Activated naive CD4-positive, alpha-beta T cell treated with anti-CD3 and anti-CD28 coated beads for 36 hours (primary cell): Measurements from ENCODE around the gene GID4. TPM values are rescaled to one million over a fixed set of nuclear protein-coding genes. Genes with fewer than 3 reads are reported as not detected.

Source experiments
- CTCF ChIA-PET: fragments of 350-600 bp; sonication (Branson Sonifier 250); formaldehyde crosslinking; loops from one replicate; lab custom pipeline; 2021; ENCODE audit warnings: antibody characterized with exemption; lab: Charles Lee
- DNase-seq: peaks from one replicate; pipeline ENCODE4 v3.0.0-alpha.2; 2020
- H3K27ac Mint-ChIP-seq: one replicate; pipeline ENCODE4 v1.8.0; 2021; ENCODE audit warnings: mild to moderate bottlenecking, mixed read lengths
- H3K27me3 Mint-ChIP-seq: one replicate; pipeline ENCODE4 v1.8.0; 2021; ENCODE audit warnings: low read depth, mixed read lengths
- H3K36me3 Mint-ChIP-seq: one replicate; pipeline ENCODE4 v1.8.0; 2021; ENCODE audit warnings: low read depth, mixed read lengths
- H3K4me1 Mint-ChIP-seq: one replicate; pipeline ENCODE4 v1.8.0; 2021; ENCODE audit warnings: low read depth, mixed read lengths
- H3K4me3 Mint-ChIP-seq: one replicate; pipeline ENCODE4 v1.8.0; 2021; ENCODE audit warnings: mild to moderate bottlenecking, moderate library complexity, mixed read lengths
- H3K9me3 Mint-ChIP-seq: one replicate; pipeline ENCODE4 v1.8.0; 2021; ENCODE audit warnings: mixed read lengths
- intact Hi-C: fragments of 100-400 bp; cut with micrococcal nuclease; formaldehyde crosslinking; loops from one replicate; pipeline ENCODE4 v1.15.1; 2023
- total RNA-seq, 2 experiments: library from RNA; stranded (reverse); gene quantifications; one replicate each; pipeline ENCODE4 v1.2.3, GENCODE V29; 2021

GID4 gene
- total RNA-seq, 2 experiments from 2014 or later = 5.2 to 6.0 TPM

DNA sequence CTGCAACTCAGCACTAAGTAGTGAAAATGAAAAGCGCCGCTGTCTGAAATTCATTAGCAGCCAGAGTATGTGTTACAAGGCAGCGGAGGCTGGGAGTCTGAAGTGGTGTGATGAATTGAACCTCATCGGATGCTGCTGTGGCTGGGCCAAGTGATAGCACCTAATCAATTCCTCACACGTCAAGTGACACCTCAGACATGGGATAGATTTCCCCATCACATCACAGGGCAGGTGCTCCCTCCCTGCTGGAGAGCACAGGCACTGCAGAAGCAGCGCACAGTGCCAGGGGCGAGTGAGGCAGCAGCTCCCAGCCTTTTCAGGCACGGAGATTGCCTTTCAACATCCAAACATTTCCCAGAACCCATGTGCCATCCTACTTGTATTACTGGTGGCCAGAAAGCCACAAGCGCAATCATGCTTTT is 34.3 kb upstream of the GID4 start:
- Mint-ChIP-seq H3K9me3 (no peaks in the 10 kb centered on the region), H3K27me3 (no peaks in the 10 kb centered on the region), H3K4me1 (no peaks in the 10 kb centered on the region), H3K27ac (no peak overlapping the region), H3K36me3 (peaks cover 4% of the 10 kb centered on the region), H3K4me3 (no peak overlapping the region)
- CTCF ChIA-PET = no interaction called here
- DNase-seq = no peak
- intact Hi-C loops = no loop called here

DNA sequence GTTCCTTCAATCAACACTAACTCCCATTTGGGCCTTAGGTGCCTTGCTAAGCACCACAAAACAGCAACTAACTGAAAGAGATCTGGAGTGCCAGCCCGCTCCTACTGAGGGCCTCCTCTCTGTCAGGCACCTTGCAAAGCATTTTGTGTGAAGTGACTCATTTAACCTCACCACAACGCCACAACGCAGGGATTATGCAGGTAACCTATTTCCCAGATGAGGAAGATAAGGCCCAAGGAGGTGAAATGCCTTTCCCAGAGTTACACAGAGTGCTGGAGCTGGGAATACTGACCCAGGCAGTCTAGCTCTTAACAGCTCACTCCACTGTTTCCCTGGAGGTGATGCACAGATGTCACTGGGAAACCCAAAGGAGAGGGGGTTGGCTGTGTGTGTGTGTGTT is 33.7 kb upstream of the GID4 start:
- Mint-ChIP-seq H3K36me3 (peaks cover 7% of the 10 kb centered on the region), H3K4me3 (no peak overlapping the region)
- CTCF ChIA-PET = no interaction called here

DNA sequence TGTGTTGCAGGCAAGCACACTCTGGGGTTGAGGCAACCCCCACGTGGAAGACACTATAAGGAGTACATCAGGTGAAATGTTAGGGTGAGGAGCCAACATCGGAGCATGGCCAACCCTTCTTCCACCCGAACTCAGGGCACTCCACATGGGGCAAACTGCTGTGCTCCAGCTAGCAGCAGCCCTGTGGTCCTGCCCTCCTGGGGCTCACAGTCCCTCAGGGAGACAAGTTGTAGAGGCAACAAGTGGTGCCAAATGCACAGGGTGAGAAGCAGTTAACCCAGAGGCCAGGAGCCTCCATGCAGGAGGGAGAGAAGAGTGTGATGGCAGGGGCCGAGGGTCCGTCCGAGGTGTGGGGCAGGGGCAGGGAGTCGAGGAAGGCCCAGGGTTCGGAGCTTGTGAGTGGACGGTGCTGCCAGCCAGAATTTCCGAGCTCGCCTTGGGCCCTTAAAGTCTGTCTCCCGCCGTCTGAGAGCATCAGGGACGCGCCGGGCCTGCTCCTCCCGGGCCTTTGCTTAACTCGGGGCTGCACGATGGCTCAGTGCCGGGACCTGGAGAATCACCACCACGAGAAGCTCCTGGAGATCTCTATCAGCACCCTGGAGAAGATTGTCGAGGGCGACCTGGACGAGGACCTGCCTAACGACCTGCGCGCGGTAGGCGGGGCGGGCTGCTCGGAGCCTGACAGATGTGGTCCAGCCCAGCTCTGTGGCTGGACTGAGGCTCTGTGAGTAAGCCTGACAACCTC is 32.5 kb upstream of the GID4 start:
- Mint-ChIP-seq H3K4me1 (no peaks in the 10 kb centered on the region), H3K4me3 (no peak overlapping the region), H3K27me3 (no peaks in the 10 kb centered on the region), H3K36me3 (peaks cover 7% of the 10 kb centered on the region), H3K27ac (no peak overlapping the region), H3K9me3 (no peaks in the 10 kb centered on the region)
- DNase-seq = no peak
- CTCF ChIA-PET = interaction anchor here (0.5 kb wide), 1 partner anchor 736 kb away, joined by 3 read pairs; no protein-coding TSS in a partner anchor
- intact Hi-C loops = no loop called here

More for the DNA sequence above, 33.7 kb upstream of the GID4 start:
- H3K9me3 Mint-ChIP-seq = no peaks in the 10 kb centered on the region
- H3K4me1 Mint-ChIP-seq = no peaks in the 10 kb centered on the region
- intact Hi-C loops = no loop called here
- H3K27me3 Mint-ChIP-seq = no peaks in the 10 kb centered on the region
- no peak overlapping the region for H3K27ac Mint-ChIP-seq
- DNase-seq = no peak

DNA sequence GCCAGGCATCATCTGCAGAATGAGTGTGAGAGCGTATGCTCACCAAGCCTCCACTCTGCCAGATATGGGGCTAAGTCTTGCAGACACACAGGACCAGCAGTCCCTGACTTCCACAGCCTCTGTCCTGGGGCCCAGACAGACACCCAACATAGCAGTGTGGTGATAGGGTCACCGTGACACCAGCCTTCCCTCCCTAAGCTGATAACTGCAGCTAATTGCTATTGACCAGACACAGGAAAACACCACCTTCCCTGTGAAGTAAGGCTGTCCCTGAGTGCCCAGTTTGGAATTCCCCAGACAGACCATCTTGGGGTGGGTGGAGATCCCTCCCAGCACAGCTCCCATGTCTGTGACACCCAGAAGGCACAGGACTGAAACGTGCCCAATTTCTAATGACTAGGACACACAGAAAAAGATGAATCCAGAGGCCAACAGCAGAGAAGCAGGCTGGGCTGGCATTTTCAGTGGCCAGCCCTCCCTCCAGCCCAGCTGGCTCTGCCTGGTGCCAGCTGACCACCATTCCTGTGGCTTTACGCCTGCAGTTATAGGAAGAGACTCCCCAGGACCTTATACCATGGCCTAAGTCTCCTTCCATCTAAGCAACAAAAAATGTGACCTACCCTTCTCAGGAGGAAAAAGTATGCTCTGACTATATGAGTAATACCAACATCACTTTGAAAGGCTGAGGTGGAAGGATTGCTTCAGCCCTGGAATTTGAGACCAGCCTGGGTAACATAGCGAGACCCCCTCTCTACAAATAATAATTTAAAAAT is 30.5 kb upstream of the GID4 start:
- intact Hi-C loops = no loop called here
- DNase-seq = no peak
- H3K4me1 Mint-ChIP-seq = no peaks in the 10 kb centered on the region
- no peaks in the 10 kb centered on the region for H3K9me3 Mint-ChIP-seq
- H3K27me3 Mint-ChIP-seq = no peaks in the 10 kb centered on the region
- H3K27ac Mint-ChIP-seq = no peak overlapping the region
- CTCF ChIA-PET = no interaction called here
- H3K36me3 Mint-ChIP-seq = peaks cover 8% of the 10 kb centered on the region
- no peak overlapping the region for H3K4me3 Mint-ChIP-seq

DNA sequence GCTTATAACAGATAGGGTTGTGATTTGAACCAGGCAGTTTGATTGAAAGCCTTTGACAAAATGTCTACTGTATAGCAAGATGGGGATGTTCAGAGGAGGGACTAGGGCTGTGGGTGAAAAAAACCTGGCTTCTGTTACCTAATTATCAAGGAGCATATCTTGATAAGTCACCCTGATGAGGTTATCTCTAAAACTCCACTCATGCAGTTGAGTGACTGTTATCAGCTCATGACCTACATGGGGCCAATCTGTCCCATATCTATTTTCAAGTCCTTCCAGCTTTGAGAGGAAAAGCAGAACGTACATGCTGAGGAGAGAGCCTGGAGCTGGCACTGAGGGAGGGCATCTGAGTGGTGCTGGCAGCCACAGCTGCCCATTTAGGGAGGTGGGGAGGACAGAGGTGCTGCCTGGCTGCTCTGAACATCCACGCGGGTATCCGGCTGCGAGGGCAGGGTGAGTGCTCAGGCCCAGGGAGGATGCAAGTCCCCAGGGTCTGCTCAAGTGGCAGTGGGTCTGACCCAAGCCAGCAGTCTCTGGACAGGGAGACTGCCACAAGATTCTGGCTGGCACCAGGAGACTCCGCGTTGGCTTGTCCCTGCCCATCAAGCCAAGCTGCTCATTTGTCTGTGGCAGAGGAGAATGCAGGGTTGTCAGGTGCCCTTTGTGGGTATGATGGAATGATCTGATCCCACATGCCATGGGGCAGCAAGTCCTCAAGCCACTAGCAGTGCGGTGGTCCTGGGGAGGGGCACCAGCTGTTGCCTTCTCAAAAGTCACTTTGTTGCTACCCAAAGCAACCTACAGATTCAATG is 29.4 kb upstream of the GID4 start:
- no peaks in the 10 kb centered on the region for H3K9me3 Mint-ChIP-seq
- DNase-seq = no peak
- H3K27ac Mint-ChIP-seq = no peak overlapping the region
- intact Hi-C loops = no loop called here
- H3K4me1 Mint-ChIP-seq = no peaks in the 10 kb centered on the region
- no peak overlapping the region for H3K4me3 Mint-ChIP-seq
- CTCF ChIA-PET = interaction anchor here (0.6 kb wide), 1 partner anchor 83 kb away, joined by 4 read pairs; no protein-coding TSS in a partner anchor
- H3K36me3 Mint-ChIP-seq = peaks cover 8% of the 10 kb centered on the region
- no peaks in the 10 kb centered on the region for H3K27me3 Mint-ChIP-seq

DNA sequence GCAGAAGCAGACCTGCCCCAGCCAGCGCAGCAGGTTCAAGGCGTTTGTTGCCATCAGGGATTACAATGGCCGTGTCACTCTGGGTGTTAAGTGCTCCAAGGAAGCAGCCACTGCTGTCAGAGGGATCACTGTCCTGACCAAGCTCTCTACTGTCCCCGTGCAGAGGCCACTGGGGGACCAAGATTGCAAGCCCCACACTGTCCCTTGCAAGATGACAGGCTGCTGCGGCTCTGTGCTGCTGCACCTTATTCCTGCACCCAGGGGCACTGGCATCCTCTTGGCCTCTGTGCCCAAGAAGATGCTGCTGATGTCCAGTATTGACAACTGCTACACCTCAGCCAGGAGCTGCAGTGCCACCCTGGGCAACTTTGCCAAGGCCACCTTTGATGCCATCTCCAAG is 27.9 kb upstream of the GID4 start:
- CTCF ChIA-PET = no interaction called here
- Mint-ChIP-seq H3K36me3 (peaks cover 11% of the 10 kb centered on the region), H3K27ac (no peak overlapping the region), H3K27me3 (no peaks in the 10 kb centered on the region), H3K4me3 (no peak overlapping the region), H3K9me3 (no peaks in the 10 kb centered on the region), H3K4me1 (no peaks in the 10 kb centered on the region)
- no peak for DNase-seq
- intact Hi-C loops = no loop called here

DNA sequence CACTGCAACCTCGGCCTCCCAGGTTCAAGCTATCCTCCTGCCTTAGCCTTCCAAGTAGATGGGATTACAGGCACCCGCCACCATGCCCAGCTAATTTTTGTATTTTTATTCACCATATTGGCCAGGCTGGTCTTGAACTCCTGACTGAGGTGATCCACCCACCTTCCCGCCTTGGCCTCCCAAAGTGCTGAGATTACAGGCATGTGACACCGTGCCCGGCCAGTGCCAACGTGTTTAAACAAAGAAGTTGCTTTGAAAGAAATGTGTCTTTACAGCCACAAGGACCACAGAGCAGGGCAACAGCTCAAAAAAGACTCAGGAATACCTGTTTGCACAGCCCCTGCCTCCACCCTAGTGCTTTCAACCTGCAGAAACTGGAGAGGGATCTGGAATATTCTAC is 25.2 kb upstream of the GID4 start:
- Mint-ChIP-seq H3K27ac (no peak overlapping the region), H3K4me3 (no peak overlapping the region), H3K27me3 (no peaks in the 10 kb centered on the region), H3K36me3 (peaks cover 12% of the 10 kb centered on the region), H3K4me1 (no peaks in the 10 kb centered on the region), H3K9me3 (no peaks in the 10 kb centered on the region)
- DNase-seq = no peak
- intact Hi-C loops = no loop called here
- CTCF ChIA-PET = interaction anchor here (0.6 to 1.1 kb wide), 2 partner anchors 19 to 29 kb away, joined by 3 to 6 read pairs; no protein-coding TSS in a partner anchor

DNA sequence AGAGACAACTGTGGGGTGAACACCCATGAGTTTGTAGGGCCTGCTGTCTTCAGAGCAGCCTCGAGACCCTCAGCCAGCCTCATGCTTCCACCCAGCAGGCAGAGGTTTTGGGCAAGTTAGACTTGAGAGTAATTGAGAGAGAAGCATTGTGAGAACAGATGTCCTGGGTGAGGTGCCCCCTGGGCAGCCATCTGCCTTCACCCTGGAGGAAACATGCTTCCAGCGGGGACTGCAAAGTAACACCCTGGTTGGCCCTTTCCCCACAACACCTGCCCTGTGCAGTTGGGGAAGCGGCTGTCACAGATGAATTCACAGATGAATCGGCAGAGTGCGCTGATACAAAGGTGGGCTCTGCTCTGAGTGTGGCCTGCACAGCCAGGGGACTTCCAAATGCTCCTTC is 23.6 kb upstream of the GID4 start:
- Mint-ChIP-seq H3K36me3 (peaks cover 9% of the 10 kb centered on the region), H3K9me3 (no peaks in the 10 kb centered on the region), H3K27me3 (no peaks in the 10 kb centered on the region), H3K4me3 (no peak overlapping the region), H3K27ac (no peak overlapping the region), H3K4me1 (no peaks in the 10 kb centered on the region)
- CTCF ChIA-PET = interaction anchor here (1.0 kb wide), 1 partner anchor 10 kb away, joined by 4 read pairs; no protein-coding TSS in a partner anchor
- DNase-seq = no peak
- intact Hi-C loops = no loop called here

DNA sequence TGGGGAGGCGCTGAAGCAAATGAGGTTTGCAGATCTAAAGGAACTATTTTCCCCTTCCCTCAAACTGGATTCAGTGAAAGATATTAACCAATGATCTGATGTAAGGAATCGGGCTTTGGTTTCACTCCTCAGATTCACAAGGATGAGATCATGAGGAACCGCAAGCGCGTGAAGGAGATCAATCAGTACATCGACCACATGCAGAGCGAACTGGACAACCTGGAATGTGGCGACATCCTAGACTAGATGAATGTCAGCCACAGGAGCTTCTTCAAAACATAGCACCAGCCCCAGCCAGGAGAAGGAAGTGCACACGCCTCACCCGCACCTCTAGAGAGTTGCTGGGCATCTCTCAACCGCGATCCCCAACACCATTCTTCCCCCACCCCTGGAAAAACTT is 22.8 kb upstream of the GID4 start:
- H3K27ac Mint-ChIP-seq = no peak overlapping the region
- CTCF ChIA-PET = interaction anchor here (1.0 kb wide), 1 partner anchor 9 kb away, joined by 4 read pairs; no protein-coding TSS in a partner anchor
- H3K4me3 Mint-ChIP-seq = no peak overlapping the region
- intact Hi-C loops = no loop called here
- H3K4me1 Mint-ChIP-seq = no peaks in the 10 kb centered on the region
- no peak for DNase-seq
- H3K9me3 Mint-ChIP-seq = no peaks in the 10 kb centered on the region
- no peaks in the 10 kb centered on the region for H3K27me3 Mint-ChIP-seq
- H3K36me3 Mint-ChIP-seq = peaks cover 12% of the 10 kb centered on the region

DNA sequence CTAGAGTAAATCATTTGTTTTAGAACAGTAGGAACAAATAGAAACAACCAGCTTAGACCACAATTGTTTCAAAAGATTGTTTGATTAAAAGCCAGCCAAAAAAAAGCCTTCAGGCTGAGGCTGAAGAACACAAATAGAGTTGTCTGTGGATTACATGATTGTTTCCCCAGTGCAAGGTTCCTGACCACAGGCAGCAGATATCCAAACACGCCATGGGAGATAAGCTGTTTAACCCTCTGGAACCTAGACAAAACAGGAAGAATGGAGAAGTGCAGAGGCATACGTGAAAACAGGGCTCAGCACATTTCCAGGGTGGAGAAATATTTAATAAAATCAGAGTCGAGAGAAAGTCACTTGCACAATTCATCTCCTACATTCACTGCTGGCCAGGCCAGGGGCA is 21.2 kb upstream of the GID4 start:
- no peaks in the 10 kb centered on the region for H3K27me3 Mint-ChIP-seq
- no peak overlapping the region for H3K27ac Mint-ChIP-seq
- no peaks in the 10 kb centered on the region for H3K9me3 Mint-ChIP-seq
- CTCF ChIA-PET = no interaction called here
- intact Hi-C loops = no loop called here
- no peaks in the 10 kb centered on the region for H3K4me1 Mint-ChIP-seq
- peaks cover 13% of the 10 kb centered on the region for H3K36me3 Mint-ChIP-seq
- H3K4me3 Mint-ChIP-seq = no peak overlapping the region
- no peak for DNase-seq

DNA sequence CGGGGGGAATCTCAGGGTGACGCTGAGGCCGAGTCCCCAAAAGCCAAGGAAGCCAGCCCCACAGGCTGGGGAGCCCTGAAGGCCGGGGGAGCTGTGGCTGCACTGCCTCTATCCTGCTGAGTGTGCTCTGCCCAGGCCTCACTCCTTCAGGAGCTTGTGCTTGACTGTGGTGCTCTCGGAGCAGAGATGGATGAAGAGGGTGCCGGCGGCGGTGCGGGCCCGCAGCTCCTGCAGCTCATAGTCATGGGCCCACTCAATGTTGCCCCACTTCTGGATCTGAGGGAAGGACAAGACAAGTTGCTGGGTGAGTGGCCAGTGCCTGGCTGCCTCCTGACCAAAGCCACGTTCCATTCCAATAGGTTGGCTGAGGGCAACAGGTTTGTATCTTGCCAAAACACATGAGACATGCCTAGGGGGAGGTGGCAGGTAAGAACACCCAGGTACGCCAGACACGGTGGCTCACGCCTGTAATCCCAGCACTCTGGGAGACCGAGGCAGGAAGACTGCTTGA is 20.7 kb upstream of the GID4 start:
- H3K4me1 Mint-ChIP-seq = no peaks in the 10 kb centered on the region
- no peak for DNase-seq
- no peak overlapping the region for H3K4me3 Mint-ChIP-seq
- CTCF ChIA-PET = interaction anchor here (0.6 kb wide), 1 partner anchor 205 kb away, joined by 5 read pairs; no protein-coding TSS in a partner anchor
- no peaks in the 10 kb centered on the region for H3K9me3 Mint-ChIP-seq
- H3K27ac Mint-ChIP-seq = no peak overlapping the region
- intact Hi-C loops = no loop called here
- peaks cover 13% of the 10 kb centered on the region for H3K36me3 Mint-ChIP-seq
- H3K27me3 Mint-ChIP-seq = no peaks in the 10 kb centered on the region

DNA sequence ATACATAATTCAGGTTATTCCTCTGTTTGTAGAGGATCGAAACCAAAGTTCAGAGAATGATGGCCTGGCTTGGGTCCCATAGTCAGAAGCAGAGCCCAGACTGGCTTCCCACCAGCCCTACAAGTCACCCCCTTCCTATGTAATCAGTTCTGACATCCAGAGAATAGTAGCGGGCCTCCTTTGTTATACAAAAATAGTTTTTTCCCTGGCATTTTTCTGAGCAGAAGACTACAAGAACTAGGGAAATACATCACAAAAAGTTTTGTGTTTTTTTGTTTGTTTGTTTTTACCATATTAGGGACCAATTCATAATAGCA is 19.4 kb upstream of the GID4 start:
- intact Hi-C loops = no loop called here
- H3K4me3 Mint-ChIP-seq = no peak overlapping the region
- no peaks in the 10 kb centered on the region for H3K4me1 Mint-ChIP-seq
- no peaks in the 10 kb centered on the region for H3K9me3 Mint-ChIP-seq
- H3K36me3 Mint-ChIP-seq = peaks cover 16% of the 10 kb centered on the region
- H3K27me3 Mint-ChIP-seq = no peaks in the 10 kb centered on the region
- CTCF ChIA-PET = no interaction called here
- no peak for DNase-seq
- H3K27ac Mint-ChIP-seq = no peak overlapping the region
